GM12878 (cell line): ENCODE results near the gene SLC25A41. TPM values are rescaled to one million over a fixed set of nuclear protein-coding genes. Genes with fewer than 3 reads are reported as not detected.

ENCODE experiments used
- ATAC-seq: fragments of 200-7000 bp; cut with Tn5 transposase; 3 replicates; pipeline ENCODE4 v1.9.1; 2020; ENCODE audit warnings: mild to moderate bottlenecking, moderate library complexity
- BruUV-seq: library from RNA; stranded (reverse); fragments of 400-500 nt; replicated peaks from 2 replicates; lab custom pipeline; 2021; lab: Mats Ljungman, UMichigan
- CTCF ChIA-PET: fragments of 300-600 bp; sonication (Branson Sonifier 250); formaldehyde crosslinking; extraction: SDS; loops from one replicate; lab custom pipeline; 2021; ENCODE audit warnings: inconsistent platforms; lab: Yijun Ruan, JAX
- POLR2A ChIA-PET: fragments of 350-600 bp; formaldehyde crosslinking; extraction: SDS; loops from one replicate; lab custom pipeline; 2021; ENCODE audit warnings: inconsistent platforms; lab: Charles Lee
- RAD21 ChIA-PET: fragments of 300-600 bp; sonication (Branson Sonifier 250); formaldehyde crosslinking; loops from one replicate; lab custom pipeline; 2023; ENCODE audit warnings: antibody characterized with exemption; ENCODE audit not compliant: unreplicated experiment; lab: Charles Lee
- SMC1A ChIA-PET: fragments of 300-600 bp; sonication (Branson Sonifier 250); formaldehyde crosslinking; loops from one replicate; lab custom pipeline; 2023; ENCODE audit not compliant: unreplicated experiment, uncharacterized antibody; lab: Charles Lee
- DNase-seq: peaks from one replicate; pipeline ENCODE4 v3.0.0-alpha.2; 2011; ENCODE audit warnings: low read depth, low spot score
- FAIRE-seq: peaks from 3 replicates; lab custom pipeline; 2011; peaks lifted over from hg19 to GRCh38; lab: Jason Lieb, UNC
- H2AFZ ChIP-seq: 2 replicates; pipeline ENCODE4 v1.6.0; 2011; ENCODE audit warnings: low read depth, low read length, control low read depth; ENCODE audit not compliant: control insufficient read depth
- H3K27ac ChIP-seq: 2 replicates; pipeline ENCODE4 v1.5.1; 2011; ENCODE audit warnings: control low read depth; ENCODE audit not compliant: control insufficient read depth, insufficient read depth
- H3K27me3 ChIP-seq, 2 experiments: replicated peaks in 1 of 2; 2 replicates each; pipeline versions ENCODE4 v1.6.0 to v1.6.1; 2011; ENCODE audit warnings: low read length in 1 of 2; ENCODE audit not compliant: control insufficient read depth in 2 of 2, insufficient read depth in 2 of 2
- H3K36me3 ChIP-seq, 2 experiments: 2 replicates each; pipeline ENCODE4 v1.5.1; 2011; ENCODE audit warnings: low read length in 1 of 2; ENCODE audit not compliant: control insufficient read depth in 2 of 2, insufficient read depth in 2 of 2
- H3K4me1 ChIP-seq: 2 replicates; pipeline ENCODE4 v1.6.1; 2011; ENCODE audit warnings: mild to moderate bottlenecking, low read length, moderate library complexity, mixed read lengths; ENCODE audit not compliant: control insufficient read depth, insufficient read depth
- H3K4me2 ChIP-seq: 2 replicates; pipeline ENCODE4 v1.6.0; 2011; ENCODE audit warnings: control low read depth; ENCODE audit not compliant: control insufficient read depth, insufficient read depth
- H3K4me3 ChIP-seq: fragments of 200-600 bp; sonication (generic); 2 replicates; pipeline ENCODE4 v1.5.1; 2016
- H3K79me2 ChIP-seq: 2 replicates; pipeline ENCODE4 v1.6.0; 2011; ENCODE audit warnings: low read length; ENCODE audit not compliant: control insufficient read depth, insufficient read depth
- H3K9ac ChIP-seq: 2 replicates; pipeline ENCODE4 v1.8.0; 2011; ENCODE audit warnings: low read length, control low read depth, mixed read lengths; ENCODE audit not compliant: control insufficient read depth, insufficient read depth
- H3K9me3 ChIP-seq: replicated peaks from 3 replicates; pipeline ENCODE4 v1.5.1; 2011; ENCODE audit warnings: mild to moderate bottlenecking, low read length; ENCODE audit not compliant: control insufficient read depth, insufficient read depth
- H4K20me1 ChIP-seq: 2 replicates; pipeline ENCODE4 v1.6.0; 2011; ENCODE audit not compliant: control insufficient read depth, insufficient read depth
- DPF2 ChIP-seq: fragments of 450-650 bp; IDR thresholded peaks from 2 replicates; pipeline ENCODE4 v1.6.1; 2017; ENCODE audit warnings: mild to moderate bottlenecking
- EP300 ChIP-seq, 2 experiments: fragments of 150-350 bp in 1 of 2; IDR thresholded peaks; 2 replicates each; pipeline ENCODE4 v1.6.1; 2011 to 2012; ENCODE audit warnings: low read depth in 2 of 2, low read length in 2 of 2, borderline replicate concordance in 1 of 2, improper control_type of control experiment in 1 of 2, inconsistent platforms in 1 of 2; ENCODE audit not compliant: control insufficient read depth in 1 of 2
- IKZF1 ChIP-seq: fragments of 450-650 bp; conservative IDR thresholded peaks from 2 replicates; pipeline ENCODE4 v1.6.1; 2017; ENCODE audit warnings: antibody characterized with exemption, mild to moderate bottlenecking
- NR2C1 ChIP-seq: fragments of 450-650 bp; IDR thresholded peaks from 2 replicates; pipeline ENCODE4 v1.6.1; 2017; ENCODE audit warnings: antibody characterized with exemption, mild to moderate bottlenecking, moderate library complexity
- NRF1 ChIP-seq: conservative IDR thresholded peaks from 2 replicates; pipeline ENCODE4 v1.6.1; 2011; ENCODE audit warnings: mild to moderate bottlenecking, low read depth, low read length, improper control_type of control experiment
- PRDM15 ChIP-seq: fragments of 450-650 bp; formaldehyde crosslinking; IDR thresholded peaks from 2 replicates; pipeline ENCODE4 v1.4.0; 2020; ENCODE audit warnings: mild to moderate bottlenecking, moderate library complexity
- RELB ChIP-seq: fragments of 450-650 bp; IDR thresholded peaks from 2 replicates; pipeline ENCODE4 v1.6.1; 2017; ENCODE audit warnings: low read depth, mild to moderate bottlenecking, moderate library complexity
- RFX5 ChIP-seq: IDR thresholded peaks from 2 replicates; pipeline ENCODE4 v1.6.1; 2011; ENCODE audit warnings: low read depth, low read length, improper control_type of control experiment
- TCF3 ChIP-seq: IDR thresholded peaks from 2 replicates; pipeline ENCODE4 v1.6.1; 2012; ENCODE audit warnings: low read depth, mild to moderate bottlenecking, low read length, borderline replicate concordance; ENCODE audit not compliant: insufficient read depth
- WGBS: methylation state at CpG from one replicate; pipeline ENCODE4 v1.1.6; 2016; ENCODE audit warnings: low lambda C conversion rate; ENCODE audit not compliant: insufficient replicate concordance, insufficient coverage; ENCODE audit errors: missing lambda C conversion rate; 5-methylcytosine and 5-hydroxymethylcytosine counted together
- in situ Hi-C: fragments of 300-500 bp; cut with MboI; formaldehyde crosslinking; loops from 9 replicates; pipeline ENCODE4 v1.14.3; 2018; ENCODE audit warnings: mixed read lengths
- intact Hi-C: fragments of 100-400 bp; cut with micrococcal nuclease; formaldehyde crosslinking; loops from one replicate; pipeline ENCODE4 v1.14.2; 2022; ENCODE audit not compliant: unreplicated experiment
- polyA plus RNA-seq, 11 experiments: library from polyadenylated mRNA; depleted of rRNA in 4 of 11; unstranded in 6 of 11; stranded (reverse) in 5 of 11; fragments of >200 nt; fragmentation: Nextera tagmentation in 4 of 11; fragmentation: Illumina TruSeq in 1 of 11; extraction: Ambion mirVana in 4 of 11; extraction: Trizol in 1 of 11; gene quantifications; 1 replicate in 1 of 11; 2 replicates in 10 of 11; pipeline versions ENCODE4 v1.2.1 to v1.2.3, GENCODE V29; 2011 to 2016; ENCODE audit warnings: inconsistent platforms in 2 of 11, missing spikeins in 2 of 11, low read depth in 1 of 11
- total RNA-seq, 4 experiments: library from RNA; depleted of rRNA in 3 of 4; stranded (reverse); fragments of >200 nt in 3 of 4; fragmentation: Illumina TruSeq in 1 of 4; extraction: Trizol in 1 of 4; gene quantifications; 2 replicates each; pipeline versions ENCODE4 v1.2.1 to v1.2.3, GENCODE V29; 2013 to 2021

SLC25A41 gene
- total and polyA plus RNA-seq, 10 of the 15 experiments (the other 5 are each of a cell fraction or from before 2014, with no cell fraction given) = 0.23 to 1.2 (median 0.43) TPM; not detected in 2

- Histone ChIP-seq H4K20me1 (no peaks in the 10 kb centered on the region), H3K27me3 (no peaks in the 10 kb centered on the region), H3K9me3 (no peaks in the 10 kb centered on the region), H3K36me3 (no peaks in the 10 kb centered on the region; a peak in 2 of 4 replicates), H3K4me1 (no peaks in the 10 kb centered on the region), H2AFZ (no peak overlapping the region), H3K9ac (no peak overlapping the region), H3K4me3 (no peak overlapping the region), H3K79me2 (no peaks in the 10 kb centered on the region), H3K27ac (no peak overlapping the region), H3K4me2 (no peak overlapping the region)
- FAIRE-seq = no peak
- peak; percentile 57 for ATAC-seq
- no peak for DNase-seq
- in situ Hi-C loops = no loop called here
- ChIA-PET RAD21 (interaction anchor here (1.7 kb wide), 1 partner anchor 14 kb away, joined by 8 read pairs; the partner anchor contains the start of gene DENND1C), POLR2A (interaction anchor here (1.0 to 1.1 kb wide), 3 partner anchors 11 to 14 kb away, joined by 3 to 7 read pairs (median 4); partner anchors contain the start of gene DENND1C), CTCF (interaction anchor here (0.6 to 1.4 kb wide), 2 partner anchors 14 to 119 kb away, joined by 4 to 5 read pairs; partner anchors contain the start of gene DENND1C), SMC1A (no interaction called here)
- WGBS = 42% methylated on average over 8 of the region's 8 CpGs
- intact Hi-C loops = no loop called here
- TSS peak; percentile 95 for BruUV-seq
- TF ChIP-seq PRDM15 (CRISPR knock-in tag) (no peak), NR2C1 (no peak), DPF2 (no peak), RELB (peak; percentile 17; the same call in 1 of the 2 replicates), TCF3 (no peak), RFX5 (no peak), IKZF1 (0 out of 2 replicates have a peak, but pooled peaks have one; percentile 9), EP300 (IDR thresholded peaks at IDR 0.05; ENCODE audit: borderline replicate concordance in 1 of 2, control insufficient read depth in 1 of 2, low read depth in 2 of 2, low read length in 2 of 2) (no peak), NRF1 (no peak)
Measured at GRCh38 chr19:6467384-6467783, 33.8 kb upstream of the SLC25A41 start.
